Activated CD8-positive, alpha-beta T cell treated with anti-CD3 and anti-CD28 coated beads, Interleukin-2, amount 10 ng/mL, durations not matched to agents 7 days and 5 days (primary cell): ENCODE data around the gene GRID2. TPM values are rescaled to one million over a fixed set of nuclear protein-coding genes. Genes with fewer than 3 reads are reported as not detected.

Experiments used
- ATAC-seq: fragments of 150-1000 bp; cut with Tn5 transposase; one replicate; pipeline ENCODE4 v1.10.0; 2021; ENCODE audit warnings: moderate library complexity
- CTCF ChIA-PET: fragments of 350-600 bp; sonication (Branson Sonifier 250); formaldehyde crosslinking; loops from one replicate; lab custom pipeline; 2021; ENCODE audit warnings: antibody characterized with exemption; lab: Charles Lee
- POLR2A ChIA-PET: fragments of 350-600 bp; sonication (Branson Sonifier 250); formaldehyde crosslinking; loops from one replicate; lab custom pipeline; 2021; ENCODE audit warnings: antibody characterized with exemption; lab: Charles Lee
- DNase-seq: peaks from one replicate; pipeline ENCODE4 v3.0.0-alpha.2; 2020
- H3K27ac Mint-ChIP-seq: one replicate; pipeline ENCODE4 v1.8.0; 2021; ENCODE audit warnings: mild to moderate bottlenecking, mixed read lengths
- H3K27me3 Mint-ChIP-seq: one replicate; pipeline ENCODE4 v1.8.0; 2021; ENCODE audit warnings: low read depth, mixed read lengths
- H3K36me3 Mint-ChIP-seq: one replicate; pipeline ENCODE4 v1.8.0; 2021; ENCODE audit warnings: low read depth, mixed read lengths
- H3K4me1 Mint-ChIP-seq: one replicate; pipeline ENCODE4 v1.8.0; 2021; ENCODE audit warnings: low read depth, mixed read lengths
- H3K4me3 Mint-ChIP-seq: one replicate; pipeline ENCODE4 v1.8.0; 2021; ENCODE audit warnings: mild to moderate bottlenecking, mixed read lengths
- H3K9me3 Mint-ChIP-seq: one replicate; pipeline ENCODE4 v1.8.0; 2022; ENCODE audit warnings: mixed read lengths; ENCODE audit not compliant: insufficient read depth
- total RNA-seq, 2 experiments: library from RNA; stranded (reverse); gene quantifications; one replicate each; pipeline ENCODE4 v1.2.3, GENCODE V29; 2021

Gene GRID2
- total RNA-seq, 2 experiments from 2014 or later, result not detected

- Mint-ChIP-seq H3K36me3 (no peaks in the 10 kb centered on the region), H3K9me3 (no peaks in the 10 kb centered on the region)
These were observed 1130.1 kb downstream of the GRID2 start for GRCh38 chr4:93433840-93434239.

GRCh38 chr4:93436000-93436626 is 1132.3 kb downstream of the GRID2 start:
- Mint-ChIP-seq H3K27me3 (no peaks in the 10 kb centered on the region), H3K4me3 (no peak overlapping the region), H3K27ac (no peak overlapping the region), H3K4me1 (no peaks in the 10 kb centered on the region), H3K36me3 (no peaks in the 10 kb centered on the region), H3K9me3 (peaks cover 9% of the 10 kb centered on the region)
- no peak for DNase-seq
- CTCF ChIA-PET, result no interaction called here
- no peak for ATAC-seq
- POLR2A ChIA-PET, result no interaction called here

More at GRCh38 chr4:93433840-93434239, 1130.1 kb downstream of the GRID2 start:
- Mint-ChIP-seq H3K27ac (no peak overlapping the region), H3K27me3 (no peaks in the 10 kb centered on the region), H3K4me3 (no peak overlapping the region), H3K4me1 (no peaks in the 10 kb centered on the region)
- CTCF ChIA-PET, result no interaction called here
- DNase-seq, result no peak
- no peak for ATAC-seq
- POLR2A ChIA-PET, result no interaction called here

DNA sequence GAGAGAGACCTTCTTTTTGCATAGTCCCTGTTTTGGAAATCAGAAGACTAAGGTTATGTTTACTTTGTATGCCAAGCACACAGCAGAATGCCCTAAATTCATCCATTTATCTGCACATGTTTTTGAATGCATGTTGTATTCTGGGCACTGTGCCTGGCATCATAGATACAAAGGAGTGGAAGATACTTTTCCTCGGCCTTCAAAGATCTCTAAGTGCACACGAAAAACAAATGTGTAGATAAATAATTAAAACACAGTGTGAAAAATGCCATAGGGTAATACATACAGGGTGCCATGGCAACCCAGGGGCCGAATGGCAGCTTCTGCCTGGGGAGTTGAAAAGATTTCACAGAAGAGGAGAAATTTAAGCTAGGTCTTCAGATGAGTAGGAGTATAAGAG is 1134.2 kb downstream of the GRID2 start:
- Mint-ChIP-seq H3K27me3 (no peaks in the 10 kb centered on the region), H3K9me3 (peaks cover 9% of the 10 kb centered on the region), H3K27ac (no peak overlapping the region), H3K36me3 (no peaks in the 10 kb centered on the region), H3K4me3 (no peak overlapping the region), H3K4me1 (no peaks in the 10 kb centered on the region)
- ChIA-PET CTCF (interaction anchor here (0.7 kb wide), 1 partner anchor 27 kb away, joined by 3 read pairs; no protein-coding TSS in a partner anchor), POLR2A (no interaction called here)
- no peak for DNase-seq
- no peak for ATAC-seq

DNA sequence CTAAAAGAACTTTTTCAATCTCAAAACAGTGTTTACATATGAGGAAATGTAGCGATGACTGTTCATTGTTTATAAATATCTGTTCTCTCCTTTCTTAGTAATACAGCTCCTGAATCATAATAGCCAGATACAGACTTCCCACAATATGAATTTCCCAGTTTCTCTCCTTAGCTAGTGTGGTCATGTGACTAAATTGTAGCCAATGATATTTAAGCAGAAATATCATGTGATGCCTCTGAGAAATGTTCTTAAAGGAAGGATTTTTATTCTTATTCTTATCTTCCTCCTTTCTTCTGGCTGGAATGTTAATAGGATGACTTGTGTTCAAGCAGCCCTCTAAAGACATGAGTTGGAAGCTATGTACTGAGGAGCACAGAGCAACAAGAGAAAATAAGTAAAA is 1141.1 kb downstream of the GRID2 start:
- Mint-ChIP-seq H3K27ac (no peak overlapping the region), H3K36me3 (no peaks in the 10 kb centered on the region), H3K27me3 (no peaks in the 10 kb centered on the region), H3K4me1 (no peaks in the 10 kb centered on the region), H3K9me3 (peaks cover 3% of the 10 kb centered on the region), H3K4me3 (no peak overlapping the region)
- ChIA-PET CTCF (no interaction called here), POLR2A (no interaction called here)
- no peak for DNase-seq
- no peak for ATAC-seq

DNA sequence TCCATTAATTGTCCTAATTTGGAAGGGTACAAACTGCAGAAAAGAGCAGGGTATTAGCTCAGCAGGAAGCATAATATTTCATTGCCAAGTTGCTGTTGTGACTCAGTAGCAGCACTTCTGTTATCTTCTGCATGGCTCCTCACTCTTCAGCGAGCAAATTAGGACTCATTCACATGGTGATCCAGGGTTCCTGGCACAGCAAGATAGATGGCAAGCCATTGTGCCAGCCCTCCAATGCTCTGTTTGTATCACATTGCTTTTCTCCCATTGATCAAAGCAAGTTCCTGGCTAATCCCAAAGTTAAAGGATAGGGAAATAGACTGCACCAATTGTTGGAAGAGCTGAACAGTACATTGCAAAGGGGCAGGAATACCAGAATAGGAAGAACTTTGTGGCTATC is 1142.3 kb downstream of the GRID2 start:
- H3K4me3 Mint-ChIP-seq, result no peak overlapping the region
- DNase-seq (no peak), ATAC-seq (no peak)
- H3K4me1 Mint-ChIP-seq, result no peaks in the 10 kb centered on the region
- CTCF ChIA-PET, result no interaction called here
- no peaks in the 10 kb centered on the region for H3K27me3 Mint-ChIP-seq
- H3K36me3 Mint-ChIP-seq, result no peaks in the 10 kb centered on the region
- H3K9me3 Mint-ChIP-seq, result peaks cover 3% of the 10 kb centered on the region
- POLR2A ChIA-PET, result no interaction called here
- no peak overlapping the region for H3K27ac Mint-ChIP-seq

- ATAC-seq (no peak), DNase-seq (no peak)
- ChIA-PET POLR2A (no interaction called here), CTCF (no interaction called here)
- Mint-ChIP-seq H3K4me3 (no peak overlapping the region), H3K9me3 (peaks cover 3% of the 10 kb centered on the region), H3K27ac (no peak overlapping the region), H3K36me3 (no peaks in the 10 kb centered on the region), H3K4me1 (no peaks in the 10 kb centered on the region), H3K27me3 (no peaks in the 10 kb centered on the region)
These were observed 1145.0 kb downstream of the GRID2 start for GRCh38 chr4:93448691-93449293.

GRCh38 chr4:93451954-93452353 is 1148.2 kb downstream of the GRID2 start:
- ChIA-PET POLR2A (no interaction called here), CTCF (no interaction called here)
- no peaks in the 10 kb centered on the region for H3K9me3 Mint-ChIP-seq
- H3K36me3 Mint-ChIP-seq, result no peaks in the 10 kb centered on the region
- H3K4me3 Mint-ChIP-seq, result no peak overlapping the region
- H3K4me1 Mint-ChIP-seq, result no peaks in the 10 kb centered on the region
- DNase-seq (no peak), ATAC-seq (no peak)
- no peaks in the 10 kb centered on the region for H3K27me3 Mint-ChIP-seq
- H3K27ac Mint-ChIP-seq, result no peak overlapping the region

- ATAC-seq (no peak), DNase-seq (no peak)
- Mint-ChIP-seq H3K36me3 (no peaks in the 10 kb centered on the region), H3K27ac (no peak overlapping the region), H3K9me3 (no peaks in the 10 kb centered on the region), H3K27me3 (no peaks in the 10 kb centered on the region), H3K4me1 (no peaks in the 10 kb centered on the region), H3K4me3 (no peak overlapping the region)
- CTCF ChIA-PET, result no interaction called here
- POLR2A ChIA-PET, result no interaction called here
These were observed 1157.8 kb downstream of the GRID2 start for GRCh38 chr4:93461541-93461940.

- no peak for ATAC-seq
- H3K4me3 Mint-ChIP-seq, result no peak overlapping the region
- POLR2A ChIA-PET, result no interaction called here
- H3K27ac Mint-ChIP-seq, result no peak overlapping the region
- no peaks in the 10 kb centered on the region for H3K36me3 Mint-ChIP-seq
- H3K4me1 Mint-ChIP-seq, result no peaks in the 10 kb centered on the region
- CTCF ChIA-PET, result no interaction called here
- no peak for DNase-seq
- no peaks in the 10 kb centered on the region for H3K9me3 Mint-ChIP-seq
- H3K27me3 Mint-ChIP-seq, result no peaks in the 10 kb centered on the region
These were observed 1162.7 kb downstream of the GRID2 start for GRCh38 chr4:93466446-93466845.

DNA sequence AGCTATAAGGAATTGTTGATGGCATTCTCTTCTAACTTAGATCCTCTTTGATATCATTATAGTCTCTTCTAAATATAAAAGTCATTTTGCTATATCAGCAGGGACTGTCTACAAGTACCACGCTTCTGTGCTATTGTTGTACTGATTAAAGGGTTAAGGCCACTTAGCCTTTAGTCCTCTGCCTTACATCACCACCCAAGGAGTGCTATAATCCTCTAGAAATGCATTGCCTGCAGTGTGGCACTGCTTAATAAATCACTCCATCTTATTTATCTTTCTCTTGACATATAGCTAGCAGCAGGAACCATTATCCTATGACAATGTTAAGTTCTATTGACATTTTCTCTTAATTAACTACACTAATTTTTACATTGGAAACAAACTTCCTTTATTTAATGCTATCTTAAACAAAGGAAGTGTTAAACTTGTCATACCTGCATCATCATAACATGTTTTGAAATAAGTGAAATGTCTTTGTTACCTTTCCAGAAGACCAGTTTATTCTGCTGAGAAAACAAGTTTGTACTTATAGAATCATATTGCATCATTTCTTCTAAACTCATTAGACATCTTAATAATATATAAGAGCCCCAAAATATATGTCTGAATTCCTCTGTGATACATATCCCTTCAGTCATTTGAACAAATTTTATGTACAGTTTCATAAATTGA is 1163.9 kb downstream of the GRID2 start:
- no peak for DNase-seq
- ChIA-PET POLR2A (no interaction called here), CTCF (no interaction called here)
- no peak for ATAC-seq
- Mint-ChIP-seq H3K27me3 (no peaks in the 10 kb centered on the region), H3K4me1 (no peaks in the 10 kb centered on the region), H3K4me3 (no peak overlapping the region), H3K36me3 (no peaks in the 10 kb centered on the region), H3K9me3 (no peaks in the 10 kb centered on the region), H3K27ac (no peak overlapping the region)

DNA sequence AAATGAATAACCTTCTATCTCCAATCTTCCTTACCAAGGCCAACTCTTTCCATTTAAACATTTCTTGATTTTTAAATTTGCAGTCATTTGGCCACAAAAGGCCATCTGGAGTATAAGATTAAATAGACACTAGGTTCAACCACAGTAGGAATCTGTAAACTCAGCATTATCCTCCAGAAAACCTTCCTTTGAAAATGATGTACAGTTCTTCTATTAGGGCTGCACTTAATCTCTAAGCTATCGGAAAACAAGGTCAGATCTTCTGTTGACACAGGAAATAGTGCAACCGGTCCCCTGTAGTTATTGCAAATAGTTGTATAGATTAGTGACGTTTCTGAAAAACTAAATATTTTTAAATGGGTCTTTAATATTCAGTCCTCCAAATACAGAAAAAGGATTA is 1165.8 kb downstream of the GRID2 start:
- Mint-ChIP-seq H3K27ac (no peak overlapping the region), H3K4me1 (no peaks in the 10 kb centered on the region), H3K4me3 (no peak overlapping the region), H3K36me3 (no peaks in the 10 kb centered on the region), H3K9me3 (no peaks in the 10 kb centered on the region), H3K27me3 (no peaks in the 10 kb centered on the region)
- ChIA-PET POLR2A (no interaction called here), CTCF (no interaction called here)
- ATAC-seq (no peak), DNase-seq (no peak)

- Mint-ChIP-seq H3K4me3 (no peak overlapping the region), H3K4me1 (no peaks in the 10 kb centered on the region), H3K27me3 (no peaks in the 10 kb centered on the region), H3K36me3 (no peaks in the 10 kb centered on the region), H3K9me3 (no peaks in the 10 kb centered on the region), H3K27ac (no peak overlapping the region)
- DNase-seq (no peak), ATAC-seq (no peak)
- CTCF ChIA-PET, result no interaction called here
- POLR2A ChIA-PET, result no interaction called here
These were observed 1172.0 kb downstream of the GRID2 start for GRCh38 chr4:93475730-93476129.
